Endodermal cell (in vitro differentiated cells): Measurements from ENCODE around the gene DUS1L. TPM values are rescaled to one million over a fixed set of nuclear protein-coding genes. Genes with fewer than 3 reads are reported as not detected.

Experiments used
- DNase-seq: peaks from one replicate; pipeline ENCODE4 v3.0.0-alpha.2; 2017
- H3K27ac ChIP-seq: 2 replicates; pipeline ENCODE4 v1.5.1; 2013; ENCODE audit warnings: mild to moderate bottlenecking, low read depth, low read length, moderate library complexity
- H3K27me3 ChIP-seq: 2 replicates; pipeline ENCODE4 v1.6.1; 2013; ENCODE audit warnings: mild to moderate bottlenecking, low read length, moderate library complexity; ENCODE audit not compliant: insufficient read depth, control insufficient read depth, poor library complexity, severe bottlenecking
- H3K36me3 ChIP-seq: 2 replicates; pipeline ENCODE4 v1.7.0; 2013; ENCODE audit warnings: mild to moderate bottlenecking, low read length, moderate library complexity; ENCODE audit not compliant: control insufficient read depth, insufficient read depth
- H3K4me1 ChIP-seq: one replicate; pipeline ENCODE4 v1.7.0; 2013; ENCODE audit warnings: low read length; ENCODE audit not compliant: control insufficient read depth, insufficient read depth
- H3K4me3 ChIP-seq: 2 replicates; pipeline ENCODE4 v1.5.1; 2013; ENCODE audit warnings: mild to moderate bottlenecking, low read length, moderate library complexity
- H3K9ac ChIP-seq: 2 replicates; pipeline ENCODE4 v1.6.1; 2013; ENCODE audit warnings: mild to moderate bottlenecking, low read length, moderate library complexity; ENCODE audit not compliant: poor library complexity, severe bottlenecking; ENCODE audit errors: extremely low read depth
- H3K9me3 ChIP-seq: 2 replicates; pipeline ENCODE4 v1.6.1; 2013; ENCODE audit warnings: mild to moderate bottlenecking, low read length, moderate library complexity; ENCODE audit not compliant: control insufficient read depth
- H3K27ac Mint-ChIP-seq: 2 replicates; pipeline ENCODE4 v1.8.0; 2020; ENCODE audit warnings: mixed read lengths
- H3K27me3 Mint-ChIP-seq: 2 replicates; pipeline ENCODE4 v1.8.0; 2021; ENCODE audit warnings: mild to moderate bottlenecking, mixed read lengths; ENCODE audit not compliant: insufficient read depth
- H3K36me3 Mint-ChIP-seq: 2 replicates; pipeline ENCODE4 v1.8.0; 2020; ENCODE audit warnings: low read depth, mixed read lengths
- H3K4me1 Mint-ChIP-seq: 2 replicates; pipeline ENCODE4 v1.8.0; 2020; ENCODE audit warnings: mixed read lengths
- H3K4me3 Mint-ChIP-seq: 2 replicates; pipeline ENCODE4 v1.8.0; 2020; ENCODE audit warnings: mild to moderate bottlenecking, moderate library complexity, mixed read lengths
- H3K9me3 Mint-ChIP-seq: 2 replicates; pipeline ENCODE4 v1.8.0; 2020; ENCODE audit warnings: mild to moderate bottlenecking, mixed read lengths
- CTCF ChIP-seq: fragments of 200-600 bp; sonication (generic); conservative IDR thresholded peaks from 2 replicates; pipeline ENCODE4 v1.5.0; 2021; ENCODE audit warnings: antibody characterized with exemption, mild to moderate bottlenecking
- WGBS, 2 experiments: methylation state at CpG; one replicate each; pipeline versions ENCODE4 v1.1.5 to v1.1.7; 2013; ENCODE audit warnings: missing lambda C conversion rate in 2 of 2, mixed read lengths in 1 of 2; ENCODE audit not compliant: insufficient coverage in 1 of 2, insufficient read length in 1 of 2; 5-methylcytosine and 5-hydroxymethylcytosine counted together
- total RNA-seq, 2 donors: library from RNA; stranded (reverse); fragmentation: NEBNext Ultra II Directional in 1 of 2; extraction: Animal tissue kit (Norgen Biotek cat#: 25700) in 1 of 2; gene quantifications; 2 replicates in 1 of 2; 3 replicates in 1 of 2; pipeline ENCODE4 v1.2.1, GENCODE V29; 2021

Gene DUS1L
- total RNA-seq, 2 donors from 2014 or later: 85.3 to 108 TPM

GRCh38 chr17:82059272-82060000, 6.2 kb downstream of the DUS1L start:
- H3K9me3 Mint-ChIP-seq: no peaks in the 10 kb centered on the region
- DNase-seq: no peak
- peaks cover 16% of the 10 kb centered on the region for H3K36me3 Mint-ChIP-seq
- Histone ChIP-seq H3K9ac (no peak overlapping the region), H3K9me3 (no peaks in the 10 kb centered on the region), H3K4me1 (peaks cover 3% of the 10 kb centered on the region), H3K27me3 (no peaks in the 10 kb centered on the region), H3K36me3 (peaks cover 38% of the 10 kb centered on the region), H3K27ac (no peak overlapping the region), H3K4me3 (no peak overlapping the region)
- H3K4me1 Mint-ChIP-seq: no peaks in the 10 kb centered on the region
- no peak overlapping the region for H3K4me3 Mint-ChIP-seq
- no peak for TF ChIP-seq CTCF
- no peaks in the 10 kb centered on the region for H3K27me3 Mint-ChIP-seq
- H3K27ac Mint-ChIP-seq: no peak overlapping the region
- 93 to 95% methylated on average over 16 to 19 of the region's 19 CpGs for WGBS, 2 experiments

GRCh38 chr17:82058855-82059249, 6.8 kb downstream of the DUS1L start:
- H3K9me3 Mint-ChIP-seq: no peaks in the 10 kb centered on the region
- no peaks in the 10 kb centered on the region for H3K4me1 Mint-ChIP-seq
- H3K27ac Mint-ChIP-seq: no peak overlapping the region
- H3K4me3 Mint-ChIP-seq: no peak overlapping the region
- H3K27ac ChIP-seq: no peak overlapping the region
- DNase-seq: no peak
- TF ChIP-seq CTCF: no peak
- H3K36me3 ChIP-seq: peaks cover 37% of the 10 kb centered on the region
- H3K36me3 Mint-ChIP-seq: peaks cover 16% of the 10 kb centered on the region
- H3K27me3 Mint-ChIP-seq: no peaks in the 10 kb centered on the region
- 95 to 97% methylated on average over 6 to 10 of the region's 10 CpGs for WGBS, 2 experiments
- H3K9ac ChIP-seq: no peak overlapping the region
- no peak overlapping the region for H3K4me3 ChIP-seq
- no peaks in the 10 kb centered on the region for H3K9me3 ChIP-seq
- no peaks in the 10 kb centered on the region for H3K4me1 ChIP-seq
- no peaks in the 10 kb centered on the region for H3K27me3 ChIP-seq

GRCh38 chr17:82058230-82058854, 7.3 kb downstream of the DUS1L start:
- no peak for DNase-seq
- no peaks in the 10 kb centered on the region for H3K27me3 Mint-ChIP-seq
- no peak for TF ChIP-seq CTCF
- Histone ChIP-seq H3K27ac (no peak overlapping the region), H3K4me1 (no peaks in the 10 kb centered on the region), H3K4me3 (no peak overlapping the region), H3K9ac (no peak overlapping the region), H3K36me3 (peaks cover 40% of the 10 kb centered on the region), H3K9me3 (no peaks in the 10 kb centered on the region), H3K27me3 (no peaks in the 10 kb centered on the region)
- H3K4me1 Mint-ChIP-seq: no peaks in the 10 kb centered on the region
- H3K4me3 Mint-ChIP-seq: no peak overlapping the region
- 88 to 93% methylated on average over 13 to 17 of the region's 17 CpGs for WGBS, 2 experiments
- no peak overlapping the region for H3K27ac Mint-ChIP-seq
- H3K36me3 Mint-ChIP-seq: peaks cover 16% of the 10 kb centered on the region
- no peaks in the 10 kb centered on the region for H3K9me3 Mint-ChIP-seq
